GM23338 (cell line): ENCODE data around the gene DENND4C. TPM values are rescaled to one million over a fixed set of nuclear protein-coding genes. Genes with fewer than 3 reads are reported as not detected.

Source experiments
- ATAC-seq: fragments of 200-7000 bp; cut with Tn5 transposase; 3 replicates; pipeline ENCODE4 v1.9.1; 2020
- DNase-seq: peaks from one replicate; pipeline ENCODE4 v3.0.0-alpha.2; 2015; ENCODE audit warnings: low spot score
- H2AFZ ChIP-seq: fragments of 200-600 bp; sonication (generic); 2 replicates; pipeline ENCODE4 v1.8.0; 2016; ENCODE audit warnings: antibody characterized with exemption, mild to moderate bottlenecking, moderate library complexity
- H3F3A ChIP-seq: fragments of 200-600 bp; sonication (generic); replicated peaks from 2 replicates; pipeline ENCODE4 v1.8.0; 2017; ENCODE audit warnings: antibody characterized with exemption, mixed run types, low read depth
- H3K27ac ChIP-seq: fragments of 200-600 bp; sonication (generic); 2 replicates; pipeline ENCODE4 v1.6.1; 2016; ENCODE audit warnings: low read depth
- H3K27me3 ChIP-seq: fragments of 200-600 bp; sonication (generic); 2 replicates; pipeline ENCODE4 v1.8.0; 2016; ENCODE audit warnings: mild to moderate bottlenecking, mixed run types, moderate library complexity; ENCODE audit not compliant: insufficient read depth
- H3K36me3 ChIP-seq: fragments of 200-600 bp; sonication (generic); 2 replicates; pipeline ENCODE4 v1.8.0; 2016; ENCODE audit warnings: mild to moderate bottlenecking; ENCODE audit not compliant: insufficient read depth
- H3K4me1 ChIP-seq: fragments of 200-600 bp; sonication (generic); 2 replicates; pipeline ENCODE4 v1.8.0; 2016; ENCODE audit warnings: mild to moderate bottlenecking, moderate library complexity; ENCODE audit not compliant: insufficient read depth
- H3K4me2 ChIP-seq: fragments of 200-600 bp; sonication (generic); 2 replicates; pipeline ENCODE4 v1.7.1; 2017; ENCODE audit warnings: mixed run types
- H3K4me3 ChIP-seq: fragments of 200-600 bp; sonication (generic); 2 replicates; pipeline ENCODE4 v1.6.1; 2016; ENCODE audit warnings: mixed run types
- H3K79me2 ChIP-seq: fragments of 200-600 bp; sonication (generic); replicated peaks from 2 replicates; pipeline ENCODE4 v1.8.0; 2017; ENCODE audit warnings: mild to moderate bottlenecking; ENCODE audit not compliant: insufficient read depth
- H3K9me2 ChIP-seq: fragments of 200-600 bp; sonication (generic); 2 replicates; pipeline ENCODE4 v1.8.0; 2017; ENCODE audit not compliant: insufficient read depth
- H4K20me1 ChIP-seq: fragments of 200-600 bp; sonication (generic); replicated peaks from 2 replicates; pipeline ENCODE4 v1.8.0; 2017; ENCODE audit warnings: mild to moderate bottlenecking; ENCODE audit not compliant: insufficient read depth
- H3K27ac Mint-ChIP-seq: 2 replicates; pipeline ENCODE4 v1.8.0; 2020; ENCODE audit warnings: inconsistent platforms, mild to moderate bottlenecking, moderate library complexity, mixed read lengths
- H3K27me3 Mint-ChIP-seq: 3 replicates; pipeline ENCODE4 v1.8.0; 2022; ENCODE audit warnings: low read depth, mild to moderate bottlenecking, moderate library complexity, mixed read lengths, inconsistent platforms; ENCODE audit not compliant: insufficient read depth, poor library complexity
- H3K36me3 Mint-ChIP-seq: 3 replicates; pipeline ENCODE4 v1.8.0; 2021; ENCODE audit warnings: low read depth, mild to moderate bottlenecking, inconsistent platforms, moderate library complexity, mixed read lengths
- H3K4me1 Mint-ChIP-seq: 3 replicates; pipeline ENCODE4 v1.8.0; 2020; ENCODE audit warnings: mild to moderate bottlenecking, inconsistent platforms, mixed read lengths
- H3K4me3 Mint-ChIP-seq: 3 replicates; pipeline ENCODE4 v1.8.0; 2021; ENCODE audit warnings: moderate library complexity, mild to moderate bottlenecking, inconsistent platforms, mixed read lengths
- H3K9me3 Mint-ChIP-seq: 3 replicates; pipeline ENCODE4 v1.8.0; 2020; ENCODE audit warnings: moderate library complexity, mild to moderate bottlenecking, inconsistent platforms, mixed read lengths
- CREB1 ChIP-seq: fragments of 250-450 bp; sonication (Bioruptor Pico); IDR thresholded peaks from 2 replicates; pipeline ENCODE4 v1.5.0; 2020; ENCODE audit warnings: low read depth, mild to moderate bottlenecking, moderate library complexity
- CTCF ChIP-seq, 2 experiments: fragments of 200-600 bp in 1 of 2; sonication (generic) in 1 of 2; conservative IDR thresholded peaks; 2 replicates each; pipeline versions ENCODE4 v1.5.1 to v1.6.1; 2016 to 2017; ENCODE audit warnings: antibody characterized with exemption in 2 of 2, low read depth in 2 of 2, mild to moderate bottlenecking in 2 of 2, moderate library complexity in 1 of 2
- ETS1 ChIP-seq: IDR thresholded peaks from 2 replicates; pipeline ENCODE4 v1.6.1; 2016; ENCODE audit warnings: antibody characterized with exemption
- EZH2 ChIP-seq: fragments of 200-600 bp; sonication (generic); IDR thresholded peaks from one replicate; pipeline ENCODE4 v1.8.0; 2017; ENCODE audit warnings: antibody characterized with exemption, mild to moderate bottlenecking, low read depth; ENCODE audit not compliant: unreplicated experiment
- JUNB ChIP-seq: IDR thresholded peaks from one replicate; pipeline ENCODE4 v1.6.1; 2016; ENCODE audit warnings: antibody characterized with exemption; ENCODE audit not compliant: unreplicated experiment
- POLR2AphosphoS5 ChIP-seq: IDR thresholded peaks from 2 replicates; pipeline ENCODE4 v1.6.1; 2016; ENCODE audit warnings: antibody characterized with exemption, low read depth
- REST ChIP-seq: IDR thresholded peaks from one replicate; pipeline ENCODE4 v1.6.1; 2018; ENCODE audit warnings: antibody characterized with exemption; ENCODE audit not compliant: unreplicated experiment
- STAT1 ChIP-seq: IDR thresholded peaks from one replicate; pipeline ENCODE4 v1.6.1; 2016; ENCODE audit warnings: antibody characterized with exemption; ENCODE audit not compliant: unreplicated experiment
- ZNF114 ChIP-seq: fragments of 250-450 bp; sonication (Bioruptor Pico); IDR thresholded peaks from 2 replicates; pipeline ENCODE4 v1.5.0; 2020; ENCODE audit warnings: mild to moderate bottlenecking, moderate library complexity
- ZNF331 ChIP-seq: fragments of 250-450 bp; sonication (Bioruptor Pico); IDR thresholded peaks from 2 replicates; pipeline ENCODE4 v1.5.0; 2020; ENCODE audit warnings: low read depth, mild to moderate bottlenecking, moderate library complexity
- ZNF462 ChIP-seq: fragments of 250-450 bp; sonication (Bioruptor Pico); IDR thresholded peaks from 2 replicates; pipeline ENCODE4 v1.5.0; 2020; ENCODE audit warnings: mild to moderate bottlenecking, moderate library complexity
- polyA plus RNA-seq: library from polyadenylated mRNA; unstranded; fragments of >200 nt; fragmentation: Nextera tagmentation; extraction: Ambion mirVana; gene quantifications from 2 replicates; pipeline ENCODE4 v1.2.1, GENCODE V29; 2016
- total RNA-seq: library from RNA; depleted of rRNA; stranded (reverse); fragments of >200 nt; shearing (Covaris generic); gene quantifications from 2 replicates; pipeline ENCODE4 v1.2.3, GENCODE V29; 2014

Gene DENND4C
- total and polyA plus RNA-seq, 2 experiments from 2014 or later = 6.4 to 30.8 TPM

GRCh38 chr9:19192202-19193028 is 38.1 kb upstream of the DENND4C start (continued):
- no peak for TF ChIP-seq ZNF462 (CRISPR knock-in tag)
- TF ChIP-seq JUNB = no peak
- TF ChIP-seq POLR2AphosphoS5 = no peak
- TF ChIP-seq CREB1 (CRISPR knock-in tag) = no peak

- H3K27ac ChIP-seq = no peak overlapping the region
- H3K9me3 Mint-ChIP-seq = no peaks in the 10 kb centered on the region
- H3K4me1 Mint-ChIP-seq = peaks cover 13% of the 10 kb centered on the region
- no peak for TF ChIP-seq EZH2
- TF ChIP-seq STAT1 = no peak
- no peak for TF ChIP-seq ETS1
- no peak for TF ChIP-seq CTCF (conservative IDR thresholded peaks at IDR 0.05; ENCODE audit: low read depth in 2 of 2)
- TF ChIP-seq REST = no peak
- no peak for TF ChIP-seq ZNF331 (CRISPR knock-in tag)
- TF ChIP-seq ZNF114 (CRISPR knock-in tag) = no peak
- TF ChIP-seq CREB1 (CRISPR knock-in tag) = no peak
- TF ChIP-seq JUNB = no peak
These were observed 37.5 kb upstream of the DENND4C start for GRCh38 chr9:19193029-19193324.

More at GRCh38 chr9:19193029-19193324, 37.5 kb upstream of the DENND4C start:
- H4K20me1 ChIP-seq = no peaks in the 10 kb centered on the region
- H2AFZ ChIP-seq = peak overlapping the region; percentile 21; the same call in 1 of the 2 replicates
- H3F3A ChIP-seq = no peaks in the 10 kb centered on the region
- H3K4me3 ChIP-seq = no peak overlapping the region
- no peaks in the 10 kb centered on the region for H3K27me3 Mint-ChIP-seq
- H3K79me2 ChIP-seq = no peaks in the 10 kb centered on the region
- H3K27me3 ChIP-seq = no peaks in the 10 kb centered on the region
- 0 out of 2 replicates have a peak, but pooled peaks cover 5% of the 10 kb centered on the region for H3K9me2 ChIP-seq
- DNase-seq (no peak), ATAC-seq (no peak; the same call in 1 of the 3 replicates)
- no peak overlapping the region for H3K4me2 ChIP-seq
- no peak overlapping the region for H3K27ac Mint-ChIP-seq
- no peaks in the 10 kb centered on the region for H3K36me3 Mint-ChIP-seq
- H3K36me3 ChIP-seq = no peaks in the 10 kb centered on the region
- no peak overlapping the region for H3K4me3 Mint-ChIP-seq
- peaks cover 11% of the 10 kb centered on the region for H3K4me1 ChIP-seq
